Midbrain (tissue), 1 donor: ENCODE measurements around the gene COQ6.
"Not testable (repeated sequence)": the region's sequence is repeated elsewhere in the genome, so short reads cannot be mapped to it uniquely, and the experiment has no call there.

Source experiments
- DNase-seq: peaks from one replicate; lab custom pipeline; 2025; lab: John Stamatoyannopoulos, UW

The COQ6 gene

DNA sequence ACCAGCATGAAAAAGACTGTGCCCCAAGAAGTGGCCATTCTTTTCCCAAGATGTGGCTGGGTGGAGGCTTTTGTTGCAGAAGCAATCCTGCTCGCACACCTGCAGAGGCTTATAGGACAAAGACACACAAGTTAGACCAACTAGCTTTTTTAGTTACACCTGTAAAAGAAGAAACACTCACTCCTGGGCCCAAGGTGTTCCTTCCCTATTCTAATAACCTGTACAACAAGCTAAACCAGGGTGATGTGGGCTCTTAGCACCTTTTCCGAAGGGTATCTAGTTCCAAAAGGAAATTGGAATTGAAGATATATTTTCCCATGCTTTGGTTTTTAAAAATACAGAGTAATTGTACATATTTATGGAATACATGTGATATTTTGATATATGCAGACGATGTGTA lies 38.0 kb downstream of the COQ6 start:
- DNase-seq, result no peak

DNA sequence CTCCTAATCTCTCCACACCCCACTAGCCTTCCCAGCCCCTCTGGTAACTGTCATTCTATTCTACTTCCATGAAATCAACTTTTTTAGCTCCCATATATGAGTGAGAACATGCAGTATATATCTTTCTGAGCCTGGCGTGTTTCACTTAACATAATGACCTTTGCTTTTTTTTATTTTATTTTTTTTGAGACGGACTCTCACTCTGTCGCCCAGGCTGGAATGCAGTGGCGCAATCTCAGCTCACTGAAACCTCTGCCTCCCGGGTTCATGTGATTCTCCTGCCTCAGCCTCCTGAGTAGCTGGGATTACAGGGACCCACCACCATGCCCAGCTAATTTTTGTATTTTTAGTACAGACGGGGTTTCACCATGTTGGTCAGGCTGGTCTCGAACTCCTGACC lies 38.6 kb downstream of the COQ6 start:
- DNase-seq, result not testable (repeated sequence)

DNA sequence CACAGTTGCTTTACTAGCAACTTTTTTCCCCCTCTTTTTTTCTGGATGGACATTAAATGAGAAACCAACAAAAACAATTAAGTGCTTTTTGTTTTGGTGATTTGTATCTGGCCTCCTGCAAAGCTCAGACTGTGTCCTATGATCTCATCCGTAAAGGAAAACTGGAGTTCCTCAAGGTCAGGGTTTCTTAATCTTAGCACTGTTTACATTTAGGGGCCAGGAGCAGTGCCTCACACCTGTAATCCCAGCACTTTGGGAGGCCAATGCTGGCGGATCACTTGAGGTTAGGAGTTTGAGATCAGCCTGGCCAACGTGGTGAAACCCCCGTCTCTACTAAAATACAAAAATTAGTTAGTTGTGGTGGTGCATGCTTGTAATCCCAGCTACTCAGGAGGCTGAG lies 41.0 kb downstream of the COQ6 start:
- DNase-seq, result no peak

DNA sequence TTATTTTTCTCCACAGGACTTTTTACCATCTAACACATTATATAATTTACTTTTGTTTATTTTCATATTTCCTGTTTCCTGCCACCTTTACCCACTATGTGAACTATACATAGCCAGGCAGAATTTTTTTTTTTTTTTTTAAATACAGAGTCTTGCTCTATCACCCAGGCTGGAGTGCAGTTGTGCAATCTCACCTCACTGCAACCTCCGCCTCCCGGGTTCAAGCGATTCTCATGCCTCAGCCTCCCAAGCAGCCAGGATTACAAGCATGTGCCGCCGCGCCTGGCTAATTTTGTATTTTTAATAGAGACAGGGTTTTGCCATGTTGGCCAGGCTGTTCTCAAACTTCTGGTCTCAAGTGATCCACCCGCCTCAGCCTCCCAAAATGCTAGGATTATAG lies 44.8 kb downstream of the COQ6 start:
- not testable (repeated sequence) for DNase-seq

DNA sequence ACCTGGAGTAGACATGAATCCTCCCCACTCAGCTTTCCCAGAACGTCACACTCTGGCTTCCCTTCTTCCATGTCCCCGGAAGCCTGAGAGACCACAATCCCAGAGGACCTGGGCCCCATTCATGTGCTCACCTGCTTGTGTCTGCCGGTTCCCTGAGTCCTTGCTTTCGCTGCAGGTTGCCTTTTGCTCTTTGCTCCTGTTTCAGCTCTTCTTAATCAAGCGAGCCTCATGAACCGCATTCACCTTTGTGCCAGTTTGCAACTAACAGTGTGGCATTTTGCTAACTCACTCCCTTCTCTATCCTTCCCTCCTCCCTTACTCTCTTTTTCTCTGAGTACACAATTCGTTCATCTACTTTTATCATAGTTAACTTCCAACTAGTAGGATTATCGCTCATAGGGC lies 45.9 kb downstream of the COQ6 start:
- no peak for DNase-seq

DNA sequence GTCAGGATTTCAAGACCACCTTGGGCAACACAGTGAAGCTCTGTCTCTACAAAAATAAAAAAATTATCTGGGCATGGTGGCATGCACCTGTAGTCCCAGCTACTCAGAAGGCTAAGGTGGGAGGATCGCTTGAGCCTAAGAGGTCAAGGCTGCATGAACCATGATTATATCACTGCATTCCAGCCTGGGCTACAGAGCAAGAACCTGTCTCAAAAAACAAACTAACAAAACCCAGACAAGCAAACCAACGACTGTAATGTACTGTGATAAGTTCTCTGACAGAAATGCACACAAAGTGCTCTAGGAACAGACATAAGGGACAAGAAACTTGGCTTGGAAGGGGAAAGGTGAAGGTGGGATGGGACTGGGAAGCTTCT lies 46.6 kb downstream of the COQ6 start:
- no peak for DNase-seq

DNA sequence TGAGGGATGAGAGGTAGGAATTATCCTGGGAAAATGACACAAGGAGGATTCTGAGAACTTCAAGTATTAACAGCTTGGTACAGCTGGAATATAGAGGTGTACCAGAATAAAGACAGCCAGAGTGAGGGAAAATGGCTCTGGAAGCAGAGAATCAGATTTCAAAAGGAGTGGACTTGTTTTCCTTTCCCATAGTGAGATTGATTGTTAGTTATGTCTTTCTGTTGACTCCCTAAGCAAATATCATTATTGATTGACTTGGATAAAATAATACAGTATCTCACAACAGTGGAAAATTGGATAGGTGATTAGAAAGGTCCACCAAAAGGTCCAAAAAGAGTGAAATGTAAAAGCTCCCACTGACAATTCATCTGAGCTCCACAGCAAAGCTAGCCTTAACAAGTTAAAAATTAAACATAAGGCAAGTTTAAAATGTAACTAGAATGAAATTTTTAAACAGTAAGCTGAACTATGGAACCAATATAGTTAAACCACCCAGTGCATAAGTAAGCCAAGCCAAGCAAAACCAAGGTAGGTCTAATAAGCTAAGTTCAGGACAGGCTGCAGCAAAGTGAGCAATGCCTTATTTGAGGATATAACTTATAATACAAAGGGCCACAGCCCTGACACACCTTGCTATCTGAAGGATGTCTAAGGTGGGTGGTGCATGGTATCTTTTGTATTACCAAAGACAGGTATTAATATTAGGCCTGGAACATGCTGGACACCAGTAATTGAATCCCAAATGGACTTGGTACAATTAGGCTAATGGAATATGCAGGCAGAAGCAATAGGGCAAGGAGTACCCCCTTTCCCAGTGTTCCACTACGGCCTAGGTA lies 47.2 kb downstream of the COQ6 start:
- no peak for DNase-seq

DNA sequence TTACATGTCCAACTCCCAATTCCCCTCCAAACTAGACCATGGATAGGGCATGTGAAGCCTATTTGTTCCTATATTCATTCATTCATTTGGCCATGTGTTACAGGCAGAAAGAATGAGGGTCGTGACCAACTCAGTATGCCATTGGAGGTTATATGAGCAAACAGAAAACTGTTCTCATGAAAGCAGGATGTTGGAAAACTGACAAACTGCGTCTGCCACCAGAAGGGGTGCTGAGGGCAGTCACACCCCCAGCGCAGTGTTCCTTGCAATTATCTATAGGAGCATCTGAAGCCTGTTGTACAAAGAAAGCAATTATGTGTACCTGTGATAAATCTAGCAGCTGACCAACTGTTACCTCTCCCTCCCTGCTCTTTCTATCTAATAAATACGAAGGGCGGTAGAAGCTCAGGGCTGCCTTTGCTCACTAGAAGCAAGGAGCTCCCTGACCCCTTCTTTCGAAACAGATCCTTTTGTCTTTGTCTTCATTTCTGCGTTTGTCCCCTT lies 47.9 kb downstream of the COQ6 start:
- DNase-seq, result no peak

DNA sequence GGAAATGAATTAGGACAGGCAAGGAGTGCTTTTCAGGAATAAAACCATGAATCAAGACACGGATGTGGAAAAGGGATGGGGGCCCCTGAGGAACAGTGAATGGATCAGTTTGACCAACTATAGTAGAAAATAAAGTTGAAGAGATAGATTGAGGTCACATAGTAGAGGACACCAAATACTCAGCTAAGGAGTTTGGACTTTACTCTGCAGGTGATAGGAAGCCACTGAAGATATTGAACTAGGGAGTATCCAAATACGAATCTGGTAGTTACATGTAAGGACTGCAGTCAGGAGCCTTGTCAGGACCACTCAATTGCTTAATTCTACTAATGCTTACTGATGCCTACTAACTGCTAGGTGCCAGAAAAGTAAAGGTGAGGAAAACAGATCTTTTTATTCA lies 48.6 kb downstream of the COQ6 start:
- no peak for DNase-seq

DNA sequence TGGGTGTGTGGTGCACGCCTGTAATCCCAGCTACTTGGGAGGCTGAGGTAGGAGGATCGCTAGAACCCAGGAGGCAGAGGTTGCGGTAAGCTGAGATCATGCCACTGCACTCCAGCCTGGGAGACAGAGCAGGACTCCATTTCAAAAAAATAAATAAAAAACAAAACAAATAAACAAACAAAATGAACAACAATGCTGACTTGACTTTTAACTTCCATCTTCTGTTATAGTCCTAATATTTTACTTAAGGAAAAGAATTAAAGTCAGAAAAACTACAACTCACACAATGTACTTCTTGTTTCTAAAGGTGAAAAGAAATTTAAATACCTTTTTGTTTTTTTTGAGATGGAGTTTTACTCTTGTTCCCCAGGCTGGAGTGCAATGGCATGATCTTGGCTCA lies 55.6 kb downstream of the COQ6 start:
- DNase-seq, result not testable (repeated sequence)

DNA sequence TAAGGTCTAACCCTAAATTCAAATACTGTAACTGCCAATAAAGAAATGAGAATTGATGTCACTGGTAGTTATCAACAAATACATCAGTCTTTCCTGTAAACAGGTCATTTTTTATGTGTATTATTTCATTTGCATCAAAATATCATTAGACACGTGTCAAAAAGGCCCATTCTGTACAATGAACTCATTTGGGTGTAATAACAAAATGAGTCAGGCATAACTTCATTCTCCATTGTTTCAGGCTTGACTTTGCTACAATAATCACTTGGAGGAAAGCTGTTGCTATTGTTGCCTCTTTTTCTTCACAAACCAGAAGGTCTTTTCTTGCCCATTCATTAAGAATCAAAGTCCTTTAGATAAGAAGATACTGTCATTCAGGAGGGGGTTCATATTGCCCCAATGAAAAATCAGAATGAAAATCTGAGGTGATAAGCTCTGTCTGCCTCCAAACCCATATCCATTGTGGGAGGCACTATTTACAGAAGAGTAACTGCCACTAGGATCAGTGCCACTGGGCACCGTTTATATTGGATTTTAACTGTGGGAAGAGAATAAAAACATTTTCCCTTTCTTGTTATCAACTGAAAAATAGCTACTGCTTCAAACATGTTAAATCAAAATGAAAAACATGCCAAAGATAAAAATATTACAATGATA lies 58.9 kb downstream of the COQ6 start:
- DNase-seq, result no peak
